HepG2 (cell line): ENCODE measurements around the gene GRB7. TPM values are rescaled to one million over a fixed set of nuclear protein-coding genes. Genes with fewer than 3 reads are reported as not detected.
"Not testable (repeated sequence)": the region's sequence is repeated elsewhere in the genome, so short reads cannot be mapped to it uniquely, and the experiment has no call there.

Experiments
- ATAC-seq: fragments of 200-7000 bp; cut with Tn5 transposase; 3 replicates; pipeline ENCODE4 v1.9.1; 2020; ENCODE audit warnings: mild to moderate bottlenecking, moderate library complexity
- BruUV-seq: library from RNA; stranded (reverse); fragments of 400-500 nt; replicated peaks from 2 replicates; lab custom pipeline; 2021; lab: Mats Ljungman, UMichigan
- CTCF ChIA-PET: fragments of 300-600 bp; formaldehyde crosslinking; extraction: SDS; loops from one replicate; lab custom pipeline; 2021; ENCODE audit warnings: low total read pairs, inconsistent platforms, low intra/inter-chr PET ratio; lab: Yijun Ruan, JAX
- POLR2A ChIA-PET: fragments of 350-600 bp; sonication (Branson Sonifier 250); formaldehyde crosslinking; loops from one replicate; lab custom pipeline; 2020; ENCODE audit warnings: antibody characterized with exemption, inconsistent platforms; lab: Yijun Ruan, JAX
- DNase-seq: peaks from one replicate; pipeline ENCODE4 v3.0.0-alpha.2; 2015; ENCODE audit warnings: low spot score
- FAIRE-seq: peaks from 3 replicates; lab custom pipeline; 2011; peaks lifted over from hg19 to GRCh38; lab: Jason Lieb, UNC
- H2AFZ ChIP-seq: one replicate; pipeline ENCODE4 v1.6.1; 2011; ENCODE audit warnings: low read length, inconsistent platforms
- H3K27ac ChIP-seq: fragments of 300-600 bp; 3 replicates; pipeline ENCODE4 v1.8.0; 2011; ENCODE audit warnings: mixed run types, mild to moderate bottlenecking, mixed read lengths, low read length, inconsistent platforms; ENCODE audit not compliant: insufficient read depth; ENCODE audit errors: extremely low read length
- H3K27me3 ChIP-seq, 2 experiments: fragments of 200-600 bp in 1 of 2; 2 replicates in 1 of 2; 3 replicates in 1 of 2; pipeline versions ENCODE4 v1.6.0 to v1.8.0; 2011; ENCODE audit warnings: low read length in 2 of 2, mild to moderate bottlenecking in 2 of 2, moderate library complexity in 2 of 2, inconsistent platforms in 1 of 2; ENCODE audit not compliant: insufficient read depth in 2 of 2, control insufficient read depth in 1 of 2
- H3K36me3 ChIP-seq, 2 experiments: fragments of 200-600 bp in 1 of 2; replicated peaks in 1 of 2; 2 replicates in 1 of 2; 3 replicates in 1 of 2; pipeline versions ENCODE4 v1.5.1 to v1.8.0; 2011; ENCODE audit warnings: low read length in 2 of 2, inconsistent platforms in 1 of 2; ENCODE audit not compliant: insufficient read depth in 2 of 2, control insufficient read depth in 1 of 2
- H3K4me1 ChIP-seq: 2 replicates; pipeline ENCODE4 v1.5.1; 2012; ENCODE audit warnings: low read length, inconsistent platforms; ENCODE audit not compliant: insufficient read depth
- H3K4me2 ChIP-seq: 2 replicates; pipeline ENCODE4 v1.6.0; 2011; ENCODE audit warnings: low read depth, low read length, inconsistent platforms
- H3K4me3 ChIP-seq, 3 experiments: fragments of 200-600 bp in 1 of 3; sonication (generic), shearing (Covaris generic) in 1 of 3; replicated peaks in 1 of 3; 2 replicates each; pipeline ENCODE4 v1.5.1; 2011 to 2016; ENCODE audit warnings: low read length in 3 of 3, inconsistent platforms in 2 of 3, low read depth in 2 of 3, mild to moderate bottlenecking in 2 of 3, control low read depth in 1 of 3, mixed read lengths in 1 of 3; ENCODE audit not compliant: insufficient read depth in 1 of 3
- H3K79me2 ChIP-seq: one replicate; pipeline ENCODE4 v1.6.1; 2011; ENCODE audit warnings: low read length, inconsistent platforms; ENCODE audit not compliant: insufficient read depth
- H3K9ac ChIP-seq: 2 replicates; pipeline ENCODE4 v1.6.0; 2011; ENCODE audit warnings: mild to moderate bottlenecking, low read depth, low read length, inconsistent platforms; ENCODE audit not compliant: insufficient read depth
- H3K9me3 ChIP-seq: 2 replicates; pipeline ENCODE4 v1.5.1; 2012; ENCODE audit warnings: mild to moderate bottlenecking, low read length
- H4K20me1 ChIP-seq: 2 replicates; pipeline ENCODE4 v1.6.0; 2011; ENCODE audit warnings: inconsistent platforms, mild to moderate bottlenecking, low read length, moderate library complexity; ENCODE audit not compliant: insufficient read depth
- AGO2 ChIP-seq: fragments of 200-400 bp; formaldehyde crosslinking; optimal IDR thresholded peaks from 2 replicates; pipeline ENCODE3; 2017; ENCODE audit warnings: mild to moderate bottlenecking, low read depth, low read length, moderate library complexity
- KLF9 ChIP-seq: IDR thresholded peaks from 2 replicates; pipeline ENCODE4 v1.6.1; 2016; ENCODE audit warnings: low read depth
- POGZ ChIP-seq: sonication (generic); formaldehyde crosslinking; IDR thresholded peaks from 2 replicates; pipeline ENCODE4 v1.4.0; 2020; ENCODE audit warnings: mild to moderate bottlenecking, missing genetic modification reagents
- ZMYM4 ChIP-seq: sonication (generic); formaldehyde crosslinking; IDR thresholded peaks from 2 replicates; pipeline ENCODE4 v1.8.1; 2023; ENCODE audit warnings: mild to moderate bottlenecking, missing genetic modification reagents
- ZNF121 ChIP-seq: sonication (generic); formaldehyde crosslinking; IDR thresholded peaks from 2 replicates; pipeline ENCODE4 v1.5.0; 2020; ENCODE audit warnings: mild to moderate bottlenecking, missing genetic modification reagents
- ZNF770 ChIP-seq: sonication (generic); formaldehyde crosslinking; IDR thresholded peaks from 2 replicates; pipeline ENCODE4 v1.5.0; 2020; ENCODE audit warnings: mild to moderate bottlenecking, missing genetic modification reagents
- WGBS: methylation state at CpG from one replicate; pipeline ENCODE4 v1.1.6; 2017; ENCODE audit warnings: low lambda C conversion rate; 5-methylcytosine and 5-hydroxymethylcytosine counted together
- in situ Hi-C: cut with HindIII; loops from 2 replicates; pipeline ENCODE4 v1.10.0; 2017; ENCODE audit warnings: low pct_unique_long_range_greater_than_20kb; ENCODE audit not compliant: extremely low pct_ligation_motif_present
- intact Hi-C: fragments of 100-400 bp; cut with micrococcal nuclease; formaldehyde crosslinking; loops from one replicate; pipeline ENCODE4 v1.10.0; 2022; ENCODE audit not compliant: unreplicated experiment
- polyA plus RNA-seq, 8 experiments: library from polyadenylated mRNA; depleted of rRNA in 3 of 8; stranded (reverse) in 7 of 8; unstranded in 1 of 8; fragments of >200 nt; fragmentation: Illumina TruSeq in 4 of 8; extraction: Trizol in 4 of 8; gene quantifications; 2 replicates each; pipeline versions ENCODE4 v1.2.1 to v1.2.3, GENCODE V29; 2011 to 2016; ENCODE audit warnings: low read depth in 4 of 8, missing spikeins in 1 of 8, mixed read lengths in 1 of 8; ENCODE audit not compliant: insufficient read depth in 1 of 8
- total RNA-seq, 5 experiments: library from RNA; depleted of rRNA; stranded (reverse); fragments of >200 nt; fragmentation: Illumina TruSeq; extraction: Trizol; gene quantifications; 2 replicates each; pipeline ENCODE4 v1.2.3, GENCODE V29; 2016; ENCODE audit warnings: low read depth in 1 of 5

Gene GRB7
- total and polyA plus RNA-seq, 2 of the 13 experiments (the other 11 are each of a cell fraction or from before 2014, with no cell fraction given) = 60.2 to 77.7 TPM

GRCh38 chr17:39724731-39725130 lies 13.0 kb upstream of the GRB7 start:
- H3K4me3 ChIP-seq = no peak overlapping the region
- H3K4me1 ChIP-seq = peaks cover 9% of the 10 kb centered on the region
- CTCF ChIA-PET = no interaction called here
- peaks cover 20 to 65% of the 10 kb centered on the region in 2 experiments for H3K36me3 ChIP-seq
- no peaks in the 10 kb centered on the region for H4K20me1 ChIP-seq
- no peak for ATAC-seq
- BruUV-seq = no TSS peak
- H3K27ac ChIP-seq = no peak overlapping the region
- H2AFZ ChIP-seq = no peak overlapping the region
- TF ChIP-seq POGZ (CRISPR knock-in tag) = no peak
- TF ChIP-seq ZMYM4 (CRISPR knock-in tag) = no peak
- TF ChIP-seq KLF9 (CRISPR knock-in tag) = no peak
- TF ChIP-seq AGO2 = peak; percentile 47
- H3K9ac ChIP-seq = no peak overlapping the region
- no peaks in the 10 kb centered on the region for H3K9me3 ChIP-seq
- 98% methylated on average over 13 of the region's 13 CpGs for WGBS
- no peak for FAIRE-seq
- peaks cover under 1% of the 10 kb centered on the region for H3K79me2 ChIP-seq
- in situ Hi-C loops (no loop called here), intact Hi-C loops (no loop called here)
- POLR2A ChIA-PET = interaction anchor here (1.6 to 1.7 kb wide), 2 partner anchors 14 to 21 kb away, joined by 3 to 5 read pairs; no protein-coding TSS in a partner anchor
- H3K4me2 ChIP-seq = no peak overlapping the region
- DNase-seq = no peak
- no peaks in the 10 kb centered on the region for H3K27me3 ChIP-seq

GRCh38 chr17:39725923-39726322 lies 11.8 kb upstream of the GRB7 start:
- TF ChIP-seq ZNF770 (CRISPR knock-in tag) = 0 out of 2 replicates have a peak, but pooled peaks have one; percentile 22
- 0 out of 2 replicates have a peak, but pooled peaks have one; percentile 37 for TF ChIP-seq ZNF121
- H3K9me3 ChIP-seq = not testable (repeated sequence)

More at GRCh38 chr17:39725923-39726322, 11.8 kb upstream of the GRB7 start:
- intact Hi-C loops, H4K20me1 ChIP-seq, BruUV-seq, H3K27me3 ChIP-seq, H3K27ac ChIP-seq, ATAC-seq, H3K9ac ChIP-seq, CTCF ChIA-PET, H3K79me2 ChIP-seq, H2AFZ ChIP-seq, H3K4me2 ChIP-seq, DNase-seq, H3K4me3 ChIP-seq, in situ Hi-C loops, FAIRE-seq: not testable (repeated sequence)
- whole genome bisulfite sequencing = 100% methylated on average over 1 of the region's 1 CpG
- POLR2A ChIA-PET = interaction anchor here (1.2 to 1.9 kb wide), 5 partner anchors 13 to 30 kb away, joined by 3 to 11 read pairs (median 4); no protein-coding TSS in a partner anchor
- Histone ChIP-seq H3K4me1 (peaks cover 15% of the 10 kb centered on the region), H3K36me3 (peaks cover 19 to 57% of the 10 kb centered on the region in 2 experiments; a peak in 4 of 5 replicates)
